Activated CD4-positive, alpha-beta T cell treated with anti-CD3 and anti-CD28 coated beads for 24 hours (primary cell): Measurements from ENCODE around the gene FASN.

Experiments used
- DNase-seq, 2 donors: peaks; one replicate each; pipeline ENCODE4 v3.0.0-alpha.2; 2020; ENCODE audit warnings: low read depth in 2 of 2

Gene FASN

GRCh38 chr17:82088838-82089722, 9.0 kb downstream of the FASN start:
- no peak for DNase-seq

GRCh38 chr17:82087961-82088837, 9.8 kb downstream of the FASN start:
- no peak for DNase-seq

GRCh38 chr17:82086941-82087906, 10.8 kb downstream of the FASN start:
- DNase-seq: no peak

GRCh38 chr17:82085931-82086764, 11.9 kb downstream of the FASN start:
- no peak for DNase-seq

GRCh38 chr17:82085031-82085861, 12.8 kb downstream of the FASN start:
- no peak for DNase-seq

- no peak for DNase-seq
Measured at GRCh38 chr17:82084373-82085030, 13.5 kb downstream of the FASN start.

- no peak for DNase-seq
Measured at GRCh38 chr17:82083533-82084359, 14.3 kb downstream of the FASN start.

- DNase-seq: no peak
Measured at GRCh38 chr17:82083009-82083408, 15.0 kb downstream of the FASN start.

GRCh38 chr17:82082456-82082855, 15.6 kb downstream of the FASN start:
- no peak for DNase-seq

GRCh38 chr17:82081966-82082365, 16.1 kb downstream of the FASN start:
- DNase-seq: no peak

- DNase-seq: no peak
Measured at GRCh38 chr17:82081546-82081945, 16.5 kb downstream of the FASN start.

- no peak for DNase-seq
Measured at GRCh38 chr17:82080789-82081464, 17.1 kb downstream of the FASN start.

GRCh38 chr17:82080048-82080788, 17.8 kb downstream of the FASN start:
- DNase-seq: no peak

GRCh38 chr17:82079001-82079677, 18.9 kb downstream of the FASN start:
- DNase-seq: no peak

GRCh38 chr17:82078433-82078832, 19.6 kb downstream of the FASN start:
- no peak for DNase-seq

- DNase-seq: no peak
Measured at GRCh38 chr17:82077617-82078358, 20.2 kb downstream of the FASN start.
